Mesenchymal stem cell (in vitro differentiated cells and primary cell): Measurements from ENCODE around the gene BCL2.

Experiments used
- DNase-seq: peaks from one replicate; pipeline ENCODE4 v3.0.0-alpha.2; 2013
- H2AFZ ChIP-seq: one replicate; pipeline ENCODE4 v1.6.1; 2013; ENCODE audit warnings: low read depth, mild to moderate bottlenecking, control low read depth, inconsistent platforms, low read length, moderate library complexity
- H2AK5ac ChIP-seq: 2 replicates; pipeline ENCODE4 v1.6.1; 2013; ENCODE audit warnings: low read length, moderate library complexity, mild to moderate bottlenecking, inconsistent platforms; ENCODE audit not compliant: severe bottlenecking
- H2BK120ac ChIP-seq: one replicate; pipeline ENCODE4 v1.6.1; 2013; ENCODE audit warnings: low read depth, mild to moderate bottlenecking, inconsistent platforms, low read length, moderate library complexity
- H2BK12ac ChIP-seq, 2 experiments: one replicate each; pipeline ENCODE4 v1.6.1; 2013; ENCODE audit warnings: inconsistent platforms in 2 of 2, low read length in 2 of 2, mild to moderate bottlenecking in 2 of 2, moderate library complexity in 2 of 2, control low read depth in 1 of 2
- H2BK15ac ChIP-seq: one replicate; pipeline ENCODE4 v1.6.1; 2013; ENCODE audit warnings: mild to moderate bottlenecking, low read depth, inconsistent platforms; ENCODE audit not compliant: poor library complexity, severe bottlenecking
- H2BK5ac ChIP-seq: 2 replicates; pipeline ENCODE4 v1.6.1; 2013; ENCODE audit warnings: low read depth, mild to moderate bottlenecking, low read length, control low read depth, inconsistent platforms; ENCODE audit not compliant: poor library complexity, severe bottlenecking
- H3K14ac ChIP-seq, 2 experiments: one replicate each; pipeline ENCODE4 v1.6.1; 2013; ENCODE audit warnings: inconsistent platforms in 2 of 2, low read length in 2 of 2, control low read depth in 1 of 2, mild to moderate bottlenecking in 1 of 2, moderate library complexity in 1 of 2
- H3K18ac ChIP-seq, 2 experiments: one replicate each; pipeline ENCODE4 v1.6.1; 2013; ENCODE audit warnings: inconsistent platforms in 2 of 2, low read length in 2 of 2, control low read depth in 1 of 2, low read depth in 1 of 2, mild to moderate bottlenecking in 1 of 2
- H3K23ac ChIP-seq, 2 experiments: one replicate each; pipeline ENCODE4 v1.6.1; 2013; ENCODE audit warnings: inconsistent platforms in 2 of 2, low read length in 2 of 2, mild to moderate bottlenecking in 2 of 2, moderate library complexity in 2 of 2, control low read depth in 1 of 2
- H3K27ac ChIP-seq: 2 replicates; pipeline ENCODE4 v1.5.1; 2013; ENCODE audit warnings: mild to moderate bottlenecking, moderate library complexity, low read length, control low read depth, inconsistent platforms; ENCODE audit not compliant: poor library complexity, severe bottlenecking
- H3K27me3 ChIP-seq, 2 experiments: 2 replicates each; pipeline versions ENCODE4 v1.6.1 to v1.7.0; 2013; ENCODE audit warnings: low read length in 2 of 2, mild to moderate bottlenecking in 2 of 2, moderate library complexity in 2 of 2, control low read depth in 1 of 2, inconsistent platforms in 1 of 2; ENCODE audit not compliant: control insufficient read depth in 1 of 2, insufficient read depth in 1 of 2
- H3K36me3 ChIP-seq, 2 experiments: 2 replicates each; pipeline versions ENCODE4 v1.6.1 to v1.7.0; 2013; ENCODE audit warnings: low read length in 2 of 2, control low read depth in 1 of 2, inconsistent platforms in 1 of 2, low read depth in 1 of 2, mild to moderate bottlenecking in 1 of 2; ENCODE audit not compliant: insufficient read depth in 2 of 2, control insufficient read depth in 1 of 2
- H3K4ac ChIP-seq, 2 experiments: one replicate each; pipeline ENCODE4 v1.6.1; 2013; ENCODE audit warnings: inconsistent platforms in 2 of 2, low read length in 2 of 2, mild to moderate bottlenecking in 2 of 2, moderate library complexity in 2 of 2, control low read depth in 1 of 2, low read depth in 1 of 2
- H3K4me1 ChIP-seq: 2 replicates; pipeline ENCODE4 v1.6.1; 2013; ENCODE audit warnings: low read depth, low read length, control low read depth; ENCODE audit not compliant: control insufficient read depth, insufficient read depth
- H3K4me2 ChIP-seq: 2 replicates; pipeline ENCODE4 v1.6.1; 2013; ENCODE audit warnings: low read length, mild to moderate bottlenecking, inconsistent platforms; ENCODE audit not compliant: poor library complexity, severe bottlenecking
- H3K4me3 ChIP-seq, 2 experiments: 2 replicates each; pipeline versions ENCODE4 v1.5.1 to v1.7.0; 2013; ENCODE audit warnings: low read length in 2 of 2, mild to moderate bottlenecking in 2 of 2, control low read depth in 1 of 2, low read depth in 1 of 2; ENCODE audit not compliant: insufficient read depth in 1 of 2
- H3K79me1 ChIP-seq: replicated peaks from 2 replicates; pipeline ENCODE4 v1.6.1; 2013; ENCODE audit warnings: mild to moderate bottlenecking, control low read depth, low read length, inconsistent platforms; ENCODE audit not compliant: poor library complexity, severe bottlenecking
- H3K9ac ChIP-seq: 2 replicates; pipeline ENCODE4 v1.7.0; 2013; ENCODE audit warnings: mild to moderate bottlenecking, low read length, moderate library complexity
- H3K9me3 ChIP-seq: 2 replicates; pipeline ENCODE4 v1.7.0; 2013; ENCODE audit warnings: mild to moderate bottlenecking, low read length; ENCODE audit not compliant: control insufficient read depth
- H4K8ac ChIP-seq: one replicate; pipeline ENCODE4 v1.6.1; 2013; ENCODE audit warnings: inconsistent platforms, mild to moderate bottlenecking, low read length, moderate library complexity
- H4K91ac ChIP-seq: one replicate; pipeline ENCODE4 v1.6.1; 2013; ENCODE audit warnings: mild to moderate bottlenecking, low read length, inconsistent platforms
- WGBS: methylation state at CpG from one replicate; pipeline ENCODE4 v1.1.7; 2013; ENCODE audit warnings: mixed read lengths; 5-methylcytosine and 5-hydroxymethylcytosine counted together

The BCL2 gene

DNA sequence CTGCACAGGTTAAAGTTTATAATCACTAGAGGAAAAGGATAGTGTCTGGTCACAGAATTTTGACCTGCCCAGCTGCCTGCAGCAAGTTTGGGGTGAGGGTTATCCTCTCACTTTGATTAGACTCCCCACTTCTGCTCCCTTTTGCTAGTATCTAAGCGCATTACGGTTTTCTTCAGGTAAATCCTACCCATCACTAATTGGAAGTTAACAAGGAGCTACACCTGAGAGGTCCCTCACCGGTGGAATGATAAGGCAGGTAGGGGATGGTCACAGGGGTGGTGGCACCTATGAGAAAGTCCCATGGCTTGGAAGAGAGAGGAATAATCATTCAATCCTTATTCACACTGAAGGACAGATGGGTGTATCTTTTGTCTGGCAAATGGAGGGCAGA lies 7.6 kb downstream of the BCL2 start:
- Histone ChIP-seq H4K91ac (no peak overlapping the region), H3K27ac (no peak overlapping the region), H2BK15ac (no peak overlapping the region), H3K4me2 (no peak overlapping the region), H2BK5ac (no peak overlapping the region), H3K36me3 (no peaks in the 10 kb centered on the region), H3K4ac (no peak overlapping the region), H3K9ac (no peak overlapping the region), H2BK12ac (no peak overlapping the region), H3K79me1 (peaks cover 20% of the 10 kb centered on the region), H3K23ac (no peak overlapping the region), H4K8ac (no peak overlapping the region), H2AFZ (no peak overlapping the region), H3K9me3 (no peaks in the 10 kb centered on the region), H2BK120ac (no peak overlapping the region), H3K14ac (no peak overlapping the region), H3K4me3 (no peak overlapping the region), H3K18ac (no peak overlapping the region), H2AK5ac (peak overlapping the region; percentile 40), H3K27me3 (no peaks in the 10 kb centered on the region), H3K4me1 (peaks cover 9% of the 10 kb centered on the region)
- DNase-seq: no peak
- WGBS: 100% methylated on average over 1 of the region's 3 CpGs

GRCh38 chr18:63311118-63312018 lies 8.2 kb downstream of the BCL2 start:
- Histone ChIP-seq H3K18ac (no peak overlapping the region), H3K14ac (no peak overlapping the region), H2AFZ (no peak overlapping the region), H4K8ac (no peak overlapping the region), H3K4me1 (peaks cover 12% of the 10 kb centered on the region), H2BK12ac (no peak overlapping the region), H3K27me3 (no peaks in the 10 kb centered on the region), H3K4me3 (no peak overlapping the region), H4K91ac (no peak overlapping the region), H3K9ac (peak overlapping the region; percentile 13), H2BK120ac (no peak overlapping the region), H3K36me3 (no peaks in the 10 kb centered on the region), H2BK5ac (no peak overlapping the region), H2AK5ac (peak overlapping the region; percentile 40), H3K27ac (peak overlapping the region; percentile 65), H3K4ac (no peak overlapping the region), H3K4me2 (peak overlapping the region; percentile 58), H3K79me1 (peaks cover 20% of the 10 kb centered on the region), H2BK15ac (no peak overlapping the region), H3K9me3 (no peaks in the 10 kb centered on the region), H3K23ac (no peak overlapping the region)
- no peak for DNase-seq
- WGBS: 86% methylated on average over 6 of the region's 8 CpGs

DNA sequence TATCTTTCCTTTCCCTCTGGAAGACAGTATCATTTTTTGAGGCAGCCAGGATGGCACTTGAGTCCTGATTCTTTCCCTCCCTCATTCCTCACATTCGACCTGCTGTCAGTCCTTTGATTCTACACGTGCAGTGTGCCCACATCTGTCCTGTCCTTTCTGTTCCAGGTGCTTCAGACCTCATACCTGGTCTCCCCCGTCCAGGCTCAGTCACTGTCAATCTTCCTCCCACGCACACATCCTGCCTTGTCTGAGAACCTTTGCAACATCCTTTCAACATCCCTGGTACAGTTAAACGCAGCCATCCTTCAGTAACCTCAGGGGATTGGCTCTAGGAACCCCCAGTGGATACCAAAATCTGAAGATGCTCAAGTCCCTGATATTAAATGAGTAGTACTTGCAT lies 10.1 kb downstream of the BCL2 start:
- H3K4ac ChIP-seq: no peak overlapping the region
- no peak overlapping the region for H3K27ac ChIP-seq
- no peak overlapping the region for H2BK120ac ChIP-seq
- H3K14ac ChIP-seq: no peak overlapping the region
- no peak overlapping the region for H2BK12ac ChIP-seq
- H3K79me1 ChIP-seq: peaks cover 21% of the 10 kb centered on the region
- no peaks in the 10 kb centered on the region for H3K9me3 ChIP-seq
- no peak overlapping the region for H4K91ac ChIP-seq
- DNase-seq: no peak
- H2BK15ac ChIP-seq: no peak overlapping the region
- no peak overlapping the region for H4K8ac ChIP-seq
- no peak overlapping the region for H3K9ac ChIP-seq
- H2BK5ac ChIP-seq: no peak overlapping the region
- H2AFZ ChIP-seq: no peak overlapping the region
- no peak overlapping the region for H3K4me3 ChIP-seq
- no peaks in the 10 kb centered on the region for H3K27me3 ChIP-seq
- WGBS: 94% methylated on average over 4 of the region's 5 CpGs
- H3K4me1 ChIP-seq: peaks cover 20% of the 10 kb centered on the region
- H3K23ac ChIP-seq: no peak overlapping the region
- H3K4me2 ChIP-seq: no peak overlapping the region
- H3K18ac ChIP-seq: no peak overlapping the region
- no peaks in the 10 kb centered on the region for H3K36me3 ChIP-seq
- H2AK5ac ChIP-seq: peak overlapping the region; percentile 29

DNA sequence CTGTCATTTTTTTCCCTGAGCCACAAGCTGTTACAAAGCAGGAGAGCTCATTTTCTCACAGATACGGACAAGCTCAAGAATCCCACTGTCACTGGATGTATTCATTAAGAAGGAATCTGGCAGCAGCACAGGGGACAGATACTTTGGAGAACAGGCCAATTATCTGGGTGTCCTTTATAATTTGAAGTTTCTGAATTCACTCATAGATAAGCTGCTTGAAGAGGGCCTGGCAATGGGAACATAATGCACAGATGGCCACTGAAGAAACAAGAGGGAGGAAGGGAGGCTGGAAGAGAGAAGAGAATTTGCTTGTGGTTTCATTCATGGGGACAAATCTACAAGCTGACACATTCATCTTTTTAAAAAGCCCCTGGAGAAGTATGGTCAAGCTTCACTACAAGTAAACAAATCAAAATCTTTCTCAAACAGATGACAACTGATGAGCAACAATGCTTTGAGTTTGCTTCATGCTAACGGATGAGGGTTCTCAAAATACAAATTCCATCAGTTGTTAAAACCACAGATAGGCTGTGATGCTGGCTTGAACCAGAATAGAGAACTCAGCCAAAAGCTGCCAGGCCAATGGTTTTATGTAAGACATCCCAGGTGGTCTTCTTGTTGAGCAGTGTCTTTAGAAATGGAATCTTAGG lies 11.9 kb downstream of the BCL2 start:
- peak overlapping the region; percentile 35 for H3K4me2 ChIP-seq
- H3K4me1 ChIP-seq: peaks cover 18% of the 10 kb centered on the region
- no peak overlapping the region for H2AFZ ChIP-seq
- H3K14ac ChIP-seq: no peak overlapping the region
- no peak overlapping the region for H3K23ac ChIP-seq
- no peak overlapping the region for H3K9ac ChIP-seq
- peaks cover 20% of the 10 kb centered on the region for H3K79me1 ChIP-seq
- no peak overlapping the region for H2BK15ac ChIP-seq
- H3K9me3 ChIP-seq: no peaks in the 10 kb centered on the region
- no peak overlapping the region for H3K18ac ChIP-seq
- 40% methylated on average over 1 of the region's 2 CpGs for WGBS
- peak; percentile 50 for DNase-seq
- no peak overlapping the region for H2BK120ac ChIP-seq
- H3K4ac ChIP-seq: no peak overlapping the region
- H4K8ac ChIP-seq: no peak overlapping the region
- H3K27ac ChIP-seq: peak overlapping the region; percentile 77
- H2BK12ac ChIP-seq: no peak overlapping the region
- no peak overlapping the region for H3K4me3 ChIP-seq
- H3K27me3 ChIP-seq: no peaks in the 10 kb centered on the region
- H4K91ac ChIP-seq: no peak overlapping the region
- peak overlapping the region; percentile 35 for H2AK5ac ChIP-seq
- H3K36me3 ChIP-seq: no peaks in the 10 kb centered on the region
- no peak overlapping the region for H2BK5ac ChIP-seq
